ENCODE data around the gene DYRK1A. TPM values are rescaled to one million over a fixed set of nuclear protein-coding genes. Genes with fewer than 3 reads are reported as not detected.

DYRK1A gene
- total and polyA plus RNA-seq, 2 experiments from 2014 or later = 4.2 to 61.7 TPM

GRCh38 chr21:37373539-37373938 lies 7.0 kb downstream of the DYRK1A start:
- no peak for TF ChIP-seq CTCF (IDR thresholded peaks at IDR 0.05; ENCODE audit: low read depth, low read length)
- peaks cover 28% of the 10 kb centered on the region for H3K4me1 ChIP-seq (ENCODE audit: low read depth)

GRCh38 chr21:37374027-37374426 lies 7.5 kb downstream of the DYRK1A start:
- Histone ChIP-seq H3K27me3 (no peaks in the 10 kb centered on the region), H3K27ac (peak overlapping the region; percentile 58), H3K36me3 (no peaks in the 10 kb centered on the region), H3K4me3 (no peak overlapping the region), H3K9me3 (ENCODE audit: low read depth) (no peaks in the 10 kb centered on the region), H3K4me1 (ENCODE audit: low read depth) (peaks cover 33% of the 10 kb centered on the region)
- no peak for TF ChIP-seq CTCF (IDR thresholded peaks at IDR 0.05; ENCODE audit: low read depth, low read length)
- peak in 1 of 2 donors; percentile 52 for DNase-seq (ENCODE audit: low read depth in 1 of 2, low spot score in 1 of 2)

More at GRCh38 chr21:37373539-37373938, 7.0 kb downstream of the DYRK1A start:
- Histone ChIP-seq H3K27ac (peak overlapping the region; percentile 58), H3K4me3 (no peak overlapping the region), H3K27me3 (no peaks in the 10 kb centered on the region), H3K36me3 (no peaks in the 10 kb centered on the region), H3K9me3 (ENCODE audit: low read depth) (no peaks in the 10 kb centered on the region)
- no peak for DNase-seq (ENCODE audit: low read depth in 1 of 2, low spot score in 1 of 2)

GRCh38 chr21:37375866-37376574 lies 9.4 kb downstream of the DYRK1A start:
- H3K36me3 ChIP-seq = no peaks in the 10 kb centered on the region

GRCh38 chr21:37378700-37379139 lies 12.1 kb downstream of the DYRK1A start:
- Histone ChIP-seq H3K4me1 (ENCODE audit: low read depth) (peaks cover 28% of the 10 kb centered on the region), H3K27me3 (no peaks in the 10 kb centered on the region), H3K9me3 (ENCODE audit: low read depth) (no peaks in the 10 kb centered on the region), H3K27ac (peak overlapping the region; percentile 74), H3K36me3 (no peaks in the 10 kb centered on the region), H3K4me3 (no peak overlapping the region)
- no peak for TF ChIP-seq CTCF (IDR thresholded peaks at IDR 0.05; ENCODE audit: low read depth, low read length)
- no peak for DNase-seq (ENCODE audit: low read depth in 1 of 2, low spot score in 1 of 2)

More at GRCh38 chr21:37375866-37376574, 9.4 kb downstream of the DYRK1A start:
- no peak for TF ChIP-seq CTCF (IDR thresholded peaks at IDR 0.05; ENCODE audit: low read depth, low read length)
- H3K4me3 ChIP-seq = no peak overlapping the region
- peak overlapping the region; percentile 24 for H3K27ac ChIP-seq
- DNase-seq (ENCODE audit: low read depth in 1 of 2, low spot score in 1 of 2) = no peak
- no peaks in the 10 kb centered on the region for H3K9me3 ChIP-seq (ENCODE audit: low read depth)
- H3K4me1 ChIP-seq (ENCODE audit: low read depth) = peaks cover 32% of the 10 kb centered on the region
- no peaks in the 10 kb centered on the region for H3K27me3 ChIP-seq

GRCh38 chr21:37380349-37381323 lies 14.1 kb downstream of the DYRK1A start:
- no peak for TF ChIP-seq CTCF (IDR thresholded peaks at IDR 0.05; ENCODE audit: low read depth, low read length)
- Histone ChIP-seq H3K4me3 (no peak overlapping the region), H3K9me3 (ENCODE audit: low read depth) (no peaks in the 10 kb centered on the region), H3K4me1 (ENCODE audit: low read depth) (peaks cover 37% of the 10 kb centered on the region), H3K27ac (peak overlapping the region; percentile 74), H3K36me3 (no peaks in the 10 kb centered on the region), H3K27me3 (no peaks in the 10 kb centered on the region)
- DNase-seq (ENCODE audit: low read depth in 1 of 2, low spot score in 1 of 2) = no peak

Data from cardiac muscle cell (in vitro differentiated cells and primary cell).